Keratinocyte (primary cell): ENCODE results near the gene ZMYM1. TPM values are rescaled to one million over a fixed set of nuclear protein-coding genes. Genes with fewer than 3 reads are reported as not detected.

Experiments
- DNase-seq: peaks from one replicate; pipeline ENCODE4 v3.0.0-alpha.2; 2011; ENCODE audit warnings: low read depth, missing footprints, low spot score
- FAIRE-seq: peaks from 2 replicates; lab custom pipeline; 2011; peaks lifted over from hg19 to GRCh38; lab: Jason Lieb, UNC
- H2AFZ ChIP-seq: 2 replicates; pipeline ENCODE4 v1.6.0; 2012; ENCODE audit warnings: low read length, control low read depth, inconsistent platforms; ENCODE audit not compliant: control insufficient read depth
- H3K27ac ChIP-seq: 2 replicates; pipeline ENCODE4 v1.5.1; 2011; ENCODE audit warnings: low read length; ENCODE audit not compliant: control insufficient read depth, insufficient read depth
- H3K27me3 ChIP-seq: 3 replicates; pipeline ENCODE4 v1.6.0; 2011; ENCODE audit warnings: low read length; ENCODE audit not compliant: control insufficient read depth, insufficient read depth; ENCODE audit errors: extremely low read depth
- H3K36me3 ChIP-seq, 2 experiments: 2 replicates in 1 of 2; 3 replicates in 1 of 2; pipeline ENCODE4 v1.5.1; 2011; ENCODE audit warnings: low read length in 2 of 2, mild to moderate bottlenecking in 1 of 2; ENCODE audit not compliant: control insufficient read depth in 2 of 2, insufficient read depth in 2 of 2; ENCODE audit errors: extremely low read depth in 1 of 2
- H3K4me1 ChIP-seq: 3 replicates; pipeline ENCODE4 v1.5.1; 2011; ENCODE audit warnings: low read length; ENCODE audit not compliant: control insufficient read depth, insufficient read depth; ENCODE audit errors: extremely low read depth
- H3K4me2 ChIP-seq: 3 replicates; pipeline ENCODE4 v1.6.0; 2011; ENCODE audit warnings: low read depth, low read length; ENCODE audit not compliant: control insufficient read depth, insufficient read depth; ENCODE audit errors: extremely low read depth
- H3K4me3 ChIP-seq, 3 experiments: fragments of 200-600 bp in 1 of 3; sonication (generic) in 1 of 3; 2 replicates in 2 of 3; 3 replicates in 1 of 3; pipeline ENCODE4 v1.5.1; 2011 to 2016; ENCODE audit warnings: low read length in 3 of 3, mild to moderate bottlenecking in 3 of 3, control low read depth in 2 of 3, inconsistent platforms in 1 of 3, low read depth in 1 of 3, mixed read lengths in 1 of 3, mixed run types in 1 of 3, moderate library complexity in 1 of 3; ENCODE audit not compliant: control insufficient read depth in 2 of 3, insufficient read depth in 2 of 3; ENCODE audit errors: extremely low read depth in 1 of 3
- H3K79me2 ChIP-seq: 2 replicates; pipeline ENCODE4 v1.6.0; 2012; ENCODE audit warnings: low read length; ENCODE audit not compliant: control insufficient read depth, insufficient read depth
- H3K9ac ChIP-seq: 3 replicates; pipeline ENCODE4 v1.6.0; 2011; ENCODE audit warnings: low read length; ENCODE audit not compliant: control insufficient read depth, insufficient read depth; ENCODE audit errors: extremely low read depth
- H3K9me1 ChIP-seq: 3 replicates; pipeline ENCODE4 v1.6.0; 2011; ENCODE audit warnings: low read length; ENCODE audit not compliant: control insufficient read depth, insufficient read depth; ENCODE audit errors: extremely low read depth
- H3K9me3 ChIP-seq: 2 replicates; pipeline ENCODE4 v1.5.1; 2012; ENCODE audit warnings: low read depth, low read length; ENCODE audit not compliant: control insufficient read depth
- H4K20me1 ChIP-seq: 3 replicates; pipeline ENCODE4 v1.6.0; 2011; ENCODE audit warnings: low read length; ENCODE audit not compliant: control insufficient read depth, insufficient read depth; ENCODE audit errors: extremely low read depth
- CTCF ChIP-seq, 3 experiments: IDR thresholded peaks in 1 of 3; conservative IDR thresholded peaks in 1 of 3; optimal IDR thresholded peaks in 1 of 3; 2 replicates in 2 of 3; 3 replicates in 1 of 3; pipeline versions ENCODE3 to v1.5.1; 2011; ENCODE audit warnings: low read length in 3 of 3, mild to moderate bottlenecking in 3 of 3, moderate library complexity in 2 of 3, control low read depth in 1 of 3, inconsistent platforms in 1 of 3; ENCODE audit not compliant: insufficient read depth in 2 of 3; ENCODE audit errors: extremely low read depth in 1 of 3
- EZH2 ChIP-seq: IDR thresholded peaks from one replicate; pipeline ENCODE4 v1.6.1; 2012; ENCODE audit warnings: inconsistent platforms, mild to moderate bottlenecking, low read length, moderate library complexity
- dilution Hi-C: fragments of 300-500 bp; cut with MboI; formaldehyde crosslinking; loops from one replicate; pipeline ENCODE4 v1.7.0; 2020; ENCODE audit warnings: low sequenced_read_pairs; ENCODE audit not compliant: extremely low pct_ligation_motif_present
- polyA plus RNA-seq, 5 experiments: library from polyadenylated mRNA; depleted of rRNA in 3 of 5; stranded (reverse) in 3 of 5; stranded (forward) in 1 of 5; unstranded in 1 of 5; fragments of >200 nt; gene quantifications; 1 replicate in 1 of 5; 2 replicates in 3 of 5; 3 replicates in 1 of 5; pipeline versions ENCODE4 v1.2.1 to v1.2.3, GENCODE V29; 2011 to 2012; ENCODE audit warnings: missing spikeins in 2 of 5, low read depth in 1 of 5, low replicate concordance in 1 of 5

ZMYM1 gene
- polyA plus RNA-seq, 1 donor (not counting 4 experiments of a cell fraction or from before 2014, with no cell fraction given), result 21.2 TPM

- peak overlapping the region; percentile 17 to 99 (median 98) for H3K4me3 ChIP-seq
- dilution Hi-C loops, result no loop called here
- no peaks in the 10 kb centered on the region for H3K9me3 ChIP-seq
- peak overlapping the region; percentile 82 for H2AFZ ChIP-seq
- H3K4me1 ChIP-seq, result peaks cover 6% of the 10 kb centered on the region
- H3K27ac ChIP-seq, result no peak overlapping the region
- H3K9ac ChIP-seq, result no peak overlapping the region
- no peaks in the 10 kb centered on the region for H3K9me1 ChIP-seq
- H3K27me3 ChIP-seq, result no peaks in the 10 kb centered on the region
- H4K20me1 ChIP-seq, result no peaks in the 10 kb centered on the region
- peak overlapping the region; percentile 66 for H3K4me2 ChIP-seq
- TF ChIP-seq EZH2 (no peak), CTCF (optimal IDR thresholded peaks at IDR 0.05 in 1 of 3, IDR thresholded peaks at IDR 0.05 in 1 of 3, conservative IDR thresholded peaks at IDR 0.05 in 1 of 3; ENCODE audit: extremely low read depth in 1 of 3, insufficient read depth in 2 of 3, low read length in 3 of 3) (no peak)
- no peak for FAIRE-seq
- DNase-seq, result no peak
- H3K79me2 ChIP-seq, result peaks cover 12% of the 10 kb centered on the region
- peaks cover 3% of the 10 kb centered on the region in 2 experiments for H3K36me3 ChIP-seq
Observed at GRCh38 chr1:35032384-35032739, 46.8 kb upstream of the ZMYM1 start.

- H3K27me3 ChIP-seq, result no peaks in the 10 kb centered on the region
- peaks cover 6% of the 10 kb centered on the region for H3K4me1 ChIP-seq
- H2AFZ ChIP-seq, result no peak overlapping the region
- DNase-seq (no peak), FAIRE-seq (no peak)
- peaks cover 0 to 1% of the 10 kb centered on the region in 2 experiments for H3K36me3 ChIP-seq
- H3K4me2 ChIP-seq, result no peak overlapping the region
- TF ChIP-seq CTCF (optimal IDR thresholded peaks at IDR 0.05 in 1 of 3, IDR thresholded peaks at IDR 0.05 in 1 of 3, conservative IDR thresholded peaks at IDR 0.05 in 1 of 3; ENCODE audit: extremely low read depth in 1 of 3, insufficient read depth in 2 of 3, low read length in 3 of 3) (no peak), EZH2 (no peak)
- no peaks in the 10 kb centered on the region for H3K9me1 ChIP-seq
- H3K9me3 ChIP-seq, result no peaks in the 10 kb centered on the region
- H4K20me1 ChIP-seq, result no peaks in the 10 kb centered on the region
- dilution Hi-C loops, result no loop called here
- peaks cover 8% of the 10 kb centered on the region for H3K79me2 ChIP-seq
- no peak overlapping the region for H3K27ac ChIP-seq
- no peak overlapping the region for H3K9ac ChIP-seq
- H3K4me3 ChIP-seq, result no peak overlapping the region
Observed at GRCh38 chr1:35033346-35033745, 45.8 kb upstream of the ZMYM1 start.
